Right forelimb (tissue), 1 donor: ENCODE data around the gene LYPLAL1.

Experiments used
- DNase-seq: peaks from one replicate; pipeline ENCODE4 v3.0.0-alpha.2; 2018

The LYPLAL1 gene

DNA sequence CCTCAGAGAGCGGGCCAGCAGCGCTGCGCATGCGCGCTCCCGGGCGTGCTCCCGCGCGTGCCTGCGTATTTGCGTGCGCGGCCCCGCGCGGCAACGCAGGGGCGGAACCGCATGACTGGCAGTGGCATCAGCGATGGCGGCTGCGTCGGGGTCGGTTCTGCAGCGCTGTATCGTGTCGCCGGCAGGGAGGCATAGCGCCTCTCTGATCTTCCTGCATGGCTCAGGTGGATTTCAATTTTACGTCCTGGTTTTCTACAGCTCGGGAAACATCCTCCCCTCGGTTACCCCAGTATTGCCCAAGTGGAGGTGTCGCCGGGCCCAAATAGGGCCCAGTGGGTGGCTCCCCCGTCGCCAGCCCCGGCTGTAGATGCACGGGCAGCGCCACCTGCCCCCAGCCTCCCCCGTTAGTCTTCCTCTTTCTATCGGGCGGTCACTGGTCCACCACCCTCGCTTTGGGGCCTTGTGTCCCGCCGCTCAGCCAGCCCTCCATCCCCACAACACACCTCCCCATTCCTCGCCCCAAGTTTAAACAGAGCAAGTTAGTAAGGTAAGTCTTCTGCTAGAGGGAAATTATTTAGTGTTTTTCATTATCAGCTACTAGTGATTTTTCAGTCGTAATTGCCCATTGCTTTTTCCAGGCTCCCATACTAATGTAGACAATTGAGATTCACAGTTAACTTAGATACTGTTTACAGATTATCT is at the start of gene LYPLAL1:
LYPLAL1 (plus strand) TSS at position 121 of the 702 bp plus-strand sequence; CDS start at position 134, 13 bp downstream.
- DNase-seq, result peak; percentile 94

DNA sequence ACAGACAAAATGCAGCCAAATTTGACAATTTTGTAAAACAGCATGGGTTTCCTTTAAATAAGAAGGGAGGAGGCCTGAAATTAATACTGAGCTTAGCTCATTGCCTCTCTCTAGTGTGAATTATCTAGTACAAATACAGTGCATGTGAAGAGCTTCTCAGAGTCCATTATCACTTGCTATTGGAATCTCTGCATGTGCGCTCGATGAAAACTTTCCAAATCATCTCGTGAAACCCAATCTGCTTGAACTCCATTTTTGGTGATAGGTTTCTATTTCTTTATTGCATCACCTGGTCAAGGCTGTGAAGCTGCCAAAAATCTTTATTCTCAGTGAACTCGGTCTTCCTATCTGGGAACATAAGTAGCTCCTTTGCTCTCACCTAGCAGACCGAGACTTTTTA is 49.5 kb upstream of the LYPLAL1 start:
- DNase-seq, result no peak

DNA sequence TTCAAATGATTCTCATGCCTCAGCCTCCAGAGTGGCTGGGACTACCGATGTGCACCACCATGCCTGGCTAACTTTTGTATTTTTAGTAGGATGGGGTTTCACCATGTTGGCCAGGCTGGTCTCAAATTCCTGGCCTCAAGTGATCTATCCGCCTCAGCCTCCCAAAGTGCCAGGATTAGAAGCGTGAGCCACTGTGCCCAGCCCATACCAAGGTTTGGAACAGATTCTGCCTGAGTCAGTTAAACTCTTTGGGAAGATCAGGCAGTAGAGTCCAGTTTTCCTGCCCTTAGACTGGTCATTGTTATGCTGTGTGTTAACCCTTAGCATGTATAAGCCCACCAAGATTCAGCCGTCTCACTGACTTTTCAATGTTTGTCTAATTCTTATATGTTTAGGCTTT is 48.3 kb upstream of the LYPLAL1 start:
- no peak for DNase-seq

DNA sequence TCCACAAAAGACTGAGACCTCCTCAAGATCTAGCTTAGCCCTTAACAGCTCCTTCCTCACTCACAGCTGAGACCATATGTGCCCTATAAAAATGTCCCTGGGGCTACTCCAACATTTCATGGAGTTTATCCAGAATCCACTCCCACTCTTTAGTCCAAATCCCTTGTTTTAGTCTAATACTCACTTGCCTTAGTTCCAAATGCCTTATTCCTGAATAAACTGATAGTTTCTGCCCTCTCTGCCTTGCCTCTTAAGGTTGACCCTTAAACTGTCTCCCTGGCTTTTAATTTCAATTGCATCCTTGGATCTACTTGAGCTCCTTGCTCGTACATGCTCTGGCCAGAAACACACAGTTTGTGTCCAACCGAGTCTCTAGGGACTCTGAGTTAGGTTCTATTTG is 47.3 kb upstream of the LYPLAL1 start:
- no peak for DNase-seq

DNA sequence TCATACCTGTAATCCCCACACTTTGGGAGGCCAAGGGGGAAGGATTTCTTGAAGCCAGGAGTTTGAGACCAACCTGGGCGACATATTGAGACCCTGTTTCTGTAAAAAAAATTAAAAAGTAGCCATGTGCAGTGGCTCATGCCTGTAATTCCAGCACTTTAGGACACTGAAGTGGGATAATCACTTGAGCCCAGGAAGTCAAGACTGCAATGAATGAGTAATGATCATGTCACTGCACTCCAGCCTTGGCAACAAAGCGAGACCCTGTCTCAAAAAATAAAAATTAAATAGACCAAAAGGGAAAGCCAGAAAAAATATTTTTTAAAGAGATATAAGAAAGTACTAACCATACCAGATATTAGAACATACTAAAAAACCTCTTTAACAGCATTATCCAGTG is 44.7 kb upstream of the LYPLAL1 start:
- DNase-seq, result no peak

DNA sequence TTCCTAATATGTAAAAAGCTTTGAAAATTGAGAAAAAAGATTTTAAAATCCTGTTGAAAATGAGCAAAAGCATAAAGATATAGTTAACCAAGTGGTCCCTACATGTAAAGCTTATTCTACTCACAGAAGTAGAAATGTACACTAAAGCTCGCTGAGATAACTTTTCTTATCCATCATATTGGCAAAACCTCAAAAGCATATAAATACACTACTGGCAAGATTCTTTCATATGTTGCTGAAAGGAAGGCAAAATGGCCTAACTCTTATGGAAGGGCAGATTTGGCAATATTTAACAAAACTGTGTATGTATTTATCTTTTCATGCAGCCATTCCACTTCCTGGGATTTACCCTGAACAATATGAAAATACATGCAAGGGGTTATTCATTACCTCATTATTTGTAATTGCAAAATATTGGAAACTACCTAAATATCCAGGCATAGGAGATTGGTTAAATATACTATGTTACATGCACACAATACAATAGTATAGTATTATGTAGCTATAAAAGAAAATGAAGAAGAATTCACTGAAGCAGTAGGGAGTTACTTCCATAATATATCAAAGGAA is 43.2 kb upstream of the LYPLAL1 start:
- DNase-seq, result no peak

DNA sequence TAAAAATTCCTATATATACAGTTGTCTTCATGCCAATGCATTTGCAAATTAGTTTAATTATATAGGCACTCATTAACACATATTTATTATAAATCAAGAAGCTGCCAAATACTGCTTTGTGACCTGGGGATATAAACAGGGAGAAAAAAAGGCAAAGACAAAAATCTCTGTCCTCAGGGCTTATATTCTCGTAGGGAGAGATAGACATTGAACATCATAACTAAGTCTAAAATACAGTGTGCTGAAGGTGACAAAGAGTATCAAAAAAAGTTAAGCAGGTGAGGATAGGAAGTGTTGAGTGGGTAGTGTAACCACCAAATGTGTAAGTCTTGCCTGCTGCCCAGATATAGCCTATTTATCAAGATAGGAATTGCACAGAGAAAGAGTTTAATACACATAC is 40.7 kb upstream of the LYPLAL1 start:
- DNase-seq, result no peak

DNA sequence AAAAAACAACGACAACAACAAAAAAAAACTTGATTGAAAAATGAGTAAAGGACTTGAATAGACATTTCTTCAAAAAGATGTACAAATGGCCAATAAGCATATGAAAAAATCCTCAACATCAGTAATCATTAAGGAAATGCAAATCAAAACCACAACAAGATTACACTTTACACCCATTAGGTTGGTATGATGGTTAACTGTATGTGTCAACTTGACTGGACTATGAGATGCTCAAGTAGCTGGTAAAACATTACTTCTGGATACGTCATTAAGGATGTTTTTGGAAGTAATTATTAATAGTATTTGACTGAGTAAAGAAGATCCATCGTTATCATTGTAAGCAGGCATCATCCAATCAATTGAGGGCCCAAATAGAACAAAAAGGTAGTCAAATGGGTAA is 34.9 kb upstream of the LYPLAL1 start:
- no peak for DNase-seq

DNA sequence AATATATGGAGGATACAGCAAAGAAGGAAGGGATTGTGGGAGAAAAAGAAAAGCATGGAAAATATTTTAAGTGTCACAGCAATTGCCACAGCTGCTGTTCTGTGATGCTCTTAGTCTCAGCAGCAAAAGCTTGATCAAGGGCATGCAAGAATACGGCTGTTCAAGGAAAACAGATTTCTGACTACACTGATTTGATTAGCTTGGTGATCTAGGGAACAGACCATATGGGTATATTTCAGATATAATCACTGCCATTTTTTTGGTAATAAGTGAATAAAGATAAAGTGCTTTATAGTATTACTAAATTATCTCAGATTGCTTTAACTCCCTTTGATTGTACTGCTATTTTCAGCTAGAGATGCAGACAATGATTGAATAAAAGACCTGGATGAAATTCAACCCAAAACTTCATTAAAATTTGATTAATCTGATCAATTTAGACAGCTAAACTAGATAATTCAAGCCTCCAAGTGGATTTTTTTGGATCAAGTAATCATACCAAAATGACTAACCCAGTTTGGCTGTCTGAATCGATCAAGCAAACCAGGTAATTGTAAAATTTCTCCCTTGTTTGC is 33.3 kb upstream of the LYPLAL1 start:
- DNase-seq, result no peak

DNA sequence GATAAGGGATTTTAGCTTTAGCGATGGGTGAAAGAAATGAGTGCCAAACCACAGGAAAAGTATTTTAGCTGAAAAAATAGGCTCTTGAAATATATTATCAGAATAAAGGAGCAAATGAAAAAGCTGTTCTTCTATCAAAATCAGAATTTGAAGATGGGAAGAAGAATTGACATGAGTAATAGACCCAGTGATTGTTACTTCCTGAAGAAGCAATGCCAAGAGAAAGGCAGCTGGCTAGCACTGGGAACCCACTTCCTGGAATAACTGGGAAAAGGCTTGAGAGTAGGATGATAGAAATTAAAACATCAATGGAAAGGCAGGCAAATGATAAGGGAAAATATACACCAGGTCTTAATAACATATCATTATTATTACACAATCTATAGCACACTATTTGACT is 29.9 kb upstream of the LYPLAL1 start:
- DNase-seq, result no peak

DNA sequence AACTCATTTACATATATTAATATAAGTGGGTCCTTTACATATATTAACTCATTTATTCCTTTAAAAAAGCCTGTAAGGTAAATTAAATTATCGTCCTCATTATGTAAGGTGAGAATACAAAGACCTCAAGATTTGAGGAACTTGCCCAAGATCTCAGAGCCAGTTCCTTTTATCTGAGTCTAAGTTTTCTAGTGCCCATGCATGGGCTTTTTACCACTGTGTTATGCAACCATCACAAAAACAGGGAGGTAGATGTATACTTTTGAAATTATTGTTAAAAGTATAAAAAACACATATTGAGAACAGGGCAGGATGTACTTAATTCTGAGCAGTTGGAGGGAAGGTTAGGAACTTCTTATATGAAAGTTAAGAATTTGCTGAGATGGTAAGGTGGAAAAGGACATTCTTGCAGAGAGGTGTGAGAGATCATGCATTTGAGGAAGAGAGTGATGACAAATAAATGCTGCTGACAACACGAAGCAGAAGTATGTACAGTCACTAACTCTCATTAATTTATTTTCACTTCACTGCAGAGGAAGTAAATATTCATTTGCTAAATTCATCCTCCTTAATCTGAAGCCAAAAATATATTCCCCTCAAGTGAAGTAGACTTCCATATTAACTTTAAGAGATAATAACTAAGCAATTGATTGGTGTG is 28.9 kb upstream of the LYPLAL1 start:
- DNase-seq, result no peak

DNA sequence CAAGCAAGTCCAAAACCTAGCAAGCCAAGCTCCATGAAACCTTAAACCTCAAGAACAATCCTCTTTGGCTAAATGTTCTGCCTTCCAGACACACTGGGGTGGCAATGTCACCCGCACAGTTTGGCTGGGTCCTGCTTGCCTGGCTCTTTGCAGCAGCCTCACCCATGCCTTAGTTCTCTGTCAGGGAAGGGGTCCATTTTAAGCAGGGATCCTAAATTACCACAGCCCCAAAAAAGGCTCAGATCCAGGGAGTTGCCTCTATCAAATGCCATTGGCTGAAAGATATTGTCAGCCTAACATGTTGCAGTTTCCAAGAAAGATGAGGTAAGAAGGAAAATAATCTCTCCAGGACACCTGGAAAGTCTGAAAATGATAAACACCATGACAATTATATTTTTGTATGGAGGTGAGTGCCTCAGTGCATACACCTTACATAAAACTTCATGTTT is 26.1 kb upstream of the LYPLAL1 start:
- no peak for DNase-seq

DNA sequence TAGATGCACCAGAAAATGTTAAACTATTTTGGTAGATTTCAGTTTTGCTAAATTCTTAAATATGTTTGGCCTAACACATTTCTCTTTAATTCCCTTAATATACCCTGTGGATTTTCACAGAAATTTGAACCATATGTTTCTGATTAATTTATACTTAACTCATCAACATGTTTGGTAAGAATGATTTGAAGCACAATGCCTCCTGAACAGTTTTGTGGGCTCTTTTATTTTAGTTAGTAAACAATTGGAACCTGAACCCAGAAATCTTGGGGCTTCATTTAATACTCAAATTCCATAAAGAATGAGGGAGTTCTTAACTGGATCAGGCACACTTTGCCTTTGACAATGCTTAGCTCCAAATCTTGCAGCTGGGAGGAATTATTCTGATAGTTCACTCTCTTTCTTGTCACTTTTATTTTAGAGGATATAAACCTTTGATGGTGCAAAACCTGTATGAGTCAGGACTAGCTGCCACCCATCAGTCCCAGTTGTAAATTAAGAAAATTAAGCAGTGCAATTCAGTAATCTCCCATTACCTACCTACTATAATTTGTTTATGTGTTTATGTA is 24.6 kb upstream of the LYPLAL1 start:
- no peak for DNase-seq

DNA sequence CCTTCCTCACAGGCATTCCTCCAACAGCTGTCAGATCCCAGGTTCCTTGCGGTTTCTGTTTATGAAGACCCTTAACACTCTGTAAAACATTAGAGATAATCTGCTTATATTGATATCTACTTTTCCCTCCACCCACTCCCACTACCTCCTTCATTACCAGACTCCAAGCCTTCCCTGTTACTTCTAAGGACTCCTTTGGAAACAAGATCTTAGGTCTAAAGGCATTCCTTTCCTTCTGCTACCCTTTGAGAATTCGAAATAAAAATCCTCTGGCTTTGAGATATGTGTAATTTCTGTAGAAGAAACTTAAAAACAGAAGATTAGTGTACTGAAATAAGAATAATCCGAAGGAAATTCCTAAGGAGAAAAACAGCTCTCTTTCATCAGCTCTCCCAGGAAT is 23.7 kb upstream of the LYPLAL1 start:
- no peak for DNase-seq

DNA sequence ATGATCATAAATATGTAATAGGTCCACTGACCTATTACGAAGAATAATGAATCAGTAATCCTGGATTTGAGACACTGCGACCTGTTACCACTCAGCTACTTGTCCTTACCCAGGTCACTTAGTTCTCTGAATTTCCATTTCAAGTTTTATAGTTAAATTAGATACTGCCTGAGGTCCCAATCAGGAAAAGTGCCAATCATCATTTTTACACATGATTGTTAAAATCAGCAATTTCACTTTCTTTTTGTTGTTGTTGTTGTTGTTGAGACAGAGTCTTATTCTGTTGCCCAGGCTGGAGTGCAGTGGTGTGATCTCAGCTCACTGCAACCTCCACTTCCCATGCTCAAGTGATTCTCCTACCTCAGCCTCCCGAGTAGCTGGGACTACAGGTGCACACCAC is 22.8 kb upstream of the LYPLAL1 start:
- no peak for DNase-seq

DNA sequence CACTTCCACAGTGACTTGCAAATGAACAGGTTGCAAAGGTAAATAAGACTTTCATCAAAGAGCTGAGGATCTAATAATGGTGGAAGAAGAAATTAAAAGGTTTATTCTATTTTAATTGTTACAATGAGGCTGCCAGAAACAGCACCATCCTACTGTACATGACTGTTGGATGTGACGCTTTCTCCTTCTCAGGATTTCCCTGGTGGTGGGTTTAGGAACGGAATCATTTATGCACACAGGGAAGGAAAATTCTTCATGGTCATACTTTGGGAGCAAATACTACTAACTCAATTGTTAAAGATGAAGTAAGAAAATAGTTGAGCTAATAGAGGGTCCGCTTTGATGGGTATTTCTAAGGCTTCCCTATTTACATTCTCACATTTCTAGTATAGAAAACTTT is 22.2 kb upstream of the LYPLAL1 start:
- DNase-seq, result no peak

DNA sequence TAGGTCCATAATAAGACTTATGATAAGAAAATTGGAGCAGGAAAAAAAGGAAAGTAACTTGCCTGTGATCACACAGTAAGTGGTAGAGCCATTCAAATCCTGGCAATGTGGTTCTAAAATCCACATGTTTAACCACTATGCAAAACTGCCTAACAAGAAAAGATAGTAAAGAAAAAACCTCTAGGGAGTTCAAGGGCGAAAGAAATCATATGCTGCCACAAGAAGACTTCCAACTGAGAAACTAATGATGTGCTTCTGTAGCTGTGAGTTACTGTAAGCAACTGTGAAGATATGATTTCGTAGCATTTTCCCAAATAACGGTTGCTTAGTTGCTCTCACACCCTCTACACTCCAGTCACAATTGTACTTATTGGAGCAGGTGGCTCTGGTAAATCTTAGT is 20.9 kb upstream of the LYPLAL1 start:
- DNase-seq, result no peak

DNA sequence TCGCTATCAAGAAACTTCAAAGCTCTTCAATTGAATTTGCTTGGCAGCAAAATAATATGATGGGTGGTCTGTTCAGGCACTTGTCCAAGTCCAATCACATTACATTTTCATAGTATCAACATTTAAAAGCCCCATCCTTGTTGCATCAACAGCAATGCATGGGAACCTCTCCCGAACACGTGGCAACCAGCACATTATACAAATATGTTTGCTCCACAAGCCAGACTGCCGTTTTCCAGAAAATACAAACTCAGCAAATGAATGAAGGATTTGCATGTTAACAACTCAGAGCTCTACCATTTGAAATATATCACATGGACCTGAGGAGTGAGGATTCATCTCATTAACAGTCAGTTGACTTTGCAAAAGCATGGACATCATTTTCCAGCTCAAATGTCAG is 20.0 kb upstream of the LYPLAL1 start:
- no peak for DNase-seq

DNA sequence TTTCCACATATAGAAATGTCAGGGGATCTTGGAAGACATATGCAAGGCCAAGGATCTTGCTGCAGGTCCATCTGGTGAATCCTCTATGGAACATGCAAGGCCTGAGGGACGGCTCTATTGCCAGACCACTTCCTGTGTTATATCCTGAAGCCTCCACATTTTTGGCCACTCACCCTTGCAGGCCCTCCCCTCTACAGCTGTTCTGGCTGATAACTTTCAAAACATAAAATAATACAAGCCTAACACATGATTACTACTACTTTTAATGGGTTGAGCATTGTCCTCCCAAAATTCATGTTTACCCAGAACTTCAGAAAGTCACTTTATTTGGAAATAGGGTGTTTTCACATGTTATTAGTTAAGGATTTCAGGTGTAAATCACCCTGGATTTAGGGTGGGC is 18.5 kb upstream of the LYPLAL1 start:
- peak; percentile 44 for DNase-seq

DNA sequence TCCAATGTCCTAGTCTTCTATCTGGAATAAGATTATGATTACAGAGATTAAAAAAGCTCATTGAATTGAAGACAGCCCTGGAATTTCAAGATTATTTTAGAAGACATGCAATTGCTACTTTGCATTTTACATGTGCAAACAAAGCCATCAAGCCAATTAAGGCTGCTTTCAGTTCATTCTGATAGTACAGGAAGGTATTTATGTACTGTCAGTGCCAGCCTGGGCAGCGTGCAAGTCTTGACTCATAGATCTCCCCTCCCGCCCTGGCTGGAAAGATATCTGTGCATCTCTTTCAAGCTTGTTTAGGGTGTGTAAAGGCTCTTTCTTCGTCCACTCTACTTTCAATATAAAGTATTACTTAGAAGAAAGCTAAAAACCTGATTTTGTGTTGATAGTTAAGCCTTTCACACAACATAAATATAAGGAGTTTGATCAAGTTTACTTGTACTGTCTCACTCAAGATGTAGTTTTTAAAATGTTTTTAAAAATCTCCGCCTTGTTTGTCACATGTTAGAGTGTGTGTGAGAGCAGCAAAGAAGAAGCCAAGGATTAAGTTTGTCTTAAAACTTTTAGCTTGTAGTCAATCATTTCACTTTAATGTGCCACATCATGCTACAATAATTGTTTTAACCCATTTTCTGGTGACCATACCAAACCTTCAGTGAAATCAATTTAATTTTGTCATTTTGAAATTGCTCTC is 13.6 kb upstream of the LYPLAL1 start:
- DNase-seq, result no peak

DNA sequence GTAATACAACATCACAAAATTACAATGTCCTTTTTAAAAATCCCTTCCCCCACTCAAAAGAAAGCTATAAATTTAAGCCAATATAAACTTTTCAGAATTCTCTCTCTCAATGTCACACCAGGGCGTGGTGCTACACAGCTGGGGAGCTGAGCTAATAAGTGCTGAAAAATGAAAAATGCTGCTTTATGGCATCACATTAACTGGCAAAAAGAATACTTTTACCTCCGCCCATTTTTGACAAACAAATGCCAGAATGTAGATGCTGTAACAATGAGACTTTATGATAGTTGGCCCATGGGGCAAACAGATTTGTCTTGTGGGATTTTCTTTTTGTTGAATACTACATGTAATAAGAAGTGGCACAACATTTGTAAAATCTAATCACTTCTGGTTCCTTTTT is 12.7 kb upstream of the LYPLAL1 start:
- no peak for DNase-seq

DNA sequence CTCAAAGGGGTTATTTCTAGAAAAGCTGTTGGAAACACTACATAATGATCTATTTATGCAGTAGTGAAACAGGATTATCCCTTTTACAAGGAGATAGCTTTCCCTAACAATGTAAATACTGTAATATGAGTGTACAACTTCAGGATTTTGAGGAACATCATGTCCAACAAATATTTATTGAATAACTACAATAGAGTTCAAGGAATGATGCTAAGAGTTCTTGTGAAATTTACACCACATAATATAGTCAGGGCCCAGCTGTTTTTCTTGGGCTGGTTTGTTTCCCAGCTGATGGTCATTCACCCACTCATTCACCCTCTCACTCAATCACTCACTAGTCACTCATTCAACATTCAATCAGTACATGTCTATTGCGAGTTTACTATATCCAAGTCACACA is 12.3 kb upstream of the LYPLAL1 start:
- DNase-seq, result no peak

DNA sequence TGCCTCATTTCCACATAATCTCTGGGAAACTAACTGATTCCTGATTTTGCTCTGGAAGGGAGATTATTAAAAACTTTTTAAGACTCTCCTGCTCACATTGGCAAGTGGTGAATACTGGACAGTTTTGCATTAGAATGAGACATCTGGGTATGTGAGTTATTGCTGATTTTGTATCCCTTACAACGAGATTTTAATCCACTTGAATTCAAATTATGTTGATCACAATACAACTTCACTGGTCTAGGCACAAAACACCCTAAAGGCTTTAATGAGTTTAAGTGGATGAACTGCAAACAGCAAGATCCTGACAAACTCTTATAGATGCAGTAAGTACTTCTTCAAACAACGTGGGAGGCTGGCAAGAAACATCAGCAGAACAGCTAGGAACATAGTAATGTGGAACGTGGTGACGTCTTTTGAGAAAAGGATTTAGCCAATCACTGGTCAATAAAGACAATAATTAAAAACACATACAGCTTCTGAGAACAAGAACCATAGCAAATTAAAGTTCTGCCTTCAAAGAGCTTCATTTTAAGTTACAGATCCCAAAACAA is 10.2 kb upstream of the LYPLAL1 start:
- DNase-seq, result no peak
